ENCODE measurements around the gene KIF13A.

GRCh38 chr6:17785094-17785787 is 202.2 kb downstream of the KIF13A start:
- no peak for TF ChIP-seq CTCF (IDR thresholded peaks at IDR 0.05)
- no peak for TF ChIP-seq ZFX (IDR thresholded peaks at IDR 0.05; ENCODE audit: borderline replicate concordance)

All from 22Rv1 (cell line).